NOMO-1 treated with dmso at 0.1 percent for 144 hours (cell line): ENCODE results near the gene CYTH2.
A peak's percentile ranks its signal among the peaks of the same experiment; 100 is the strongest.

Experiments used
- DNase-seq: peaks from one replicate; lab custom pipeline; 2025; ENCODE audit not compliant: unreplicated experiment; lab: John Stamatoyannopoulos, UW

The CYTH2 gene

DNA sequence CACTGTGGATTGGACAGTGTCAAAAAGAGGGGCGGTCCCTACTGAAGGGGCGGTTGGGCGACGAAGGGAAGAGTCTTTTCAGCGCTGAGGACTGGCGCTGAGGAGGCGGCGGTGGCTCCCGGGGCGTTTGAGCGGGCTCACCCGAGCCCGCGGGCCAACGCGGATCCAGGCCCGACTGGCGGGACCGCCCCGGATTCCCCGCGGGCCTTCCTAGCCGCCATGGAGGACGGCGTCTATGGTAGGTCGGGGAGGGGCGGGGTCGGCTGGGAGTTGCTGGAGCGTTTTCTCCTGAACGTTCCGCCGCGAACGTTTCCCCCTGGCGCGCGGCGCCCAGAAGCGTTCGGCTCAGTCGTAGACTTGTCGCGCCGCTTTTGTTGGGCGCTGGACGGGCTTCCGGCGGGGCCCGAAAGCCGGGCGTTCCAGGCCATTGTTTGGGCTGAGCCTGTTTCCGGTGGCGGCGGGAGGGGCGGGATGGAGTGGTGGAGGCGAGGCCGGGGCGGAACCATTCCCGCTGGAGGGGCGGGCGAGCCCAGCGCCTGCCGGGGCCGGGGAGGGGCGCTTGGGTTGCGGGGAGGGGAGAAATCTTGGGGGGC lies at the start of gene CYTH2:
CYTH2 (plus strand) TSS at position 81 of the 593 bp plus-strand sequence; CDS start at position 220, 139 bp downstream.
- DNase-seq: no peak

DNA sequence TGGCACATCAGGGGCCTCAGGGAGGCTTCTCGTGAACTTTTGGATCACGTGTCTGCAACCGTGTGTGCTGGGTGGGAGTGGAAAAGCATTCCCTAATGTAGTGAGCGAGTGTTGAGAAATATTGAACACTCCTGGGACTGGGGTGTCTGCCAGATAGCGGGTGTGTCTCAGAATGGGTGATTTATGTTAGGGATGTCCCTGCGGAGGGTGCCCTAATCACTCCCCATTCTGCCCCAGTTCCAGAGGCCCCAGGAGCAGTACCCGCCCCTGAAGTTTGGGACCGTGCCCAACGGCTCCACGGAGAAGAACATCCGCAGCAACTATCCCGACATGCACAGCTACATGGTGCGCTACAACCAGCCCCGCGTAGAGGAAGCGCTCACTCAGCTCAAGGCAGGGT lies 47.6 kb upstream of the CYTH2 start:
- DNase-seq: no peak

DNA sequence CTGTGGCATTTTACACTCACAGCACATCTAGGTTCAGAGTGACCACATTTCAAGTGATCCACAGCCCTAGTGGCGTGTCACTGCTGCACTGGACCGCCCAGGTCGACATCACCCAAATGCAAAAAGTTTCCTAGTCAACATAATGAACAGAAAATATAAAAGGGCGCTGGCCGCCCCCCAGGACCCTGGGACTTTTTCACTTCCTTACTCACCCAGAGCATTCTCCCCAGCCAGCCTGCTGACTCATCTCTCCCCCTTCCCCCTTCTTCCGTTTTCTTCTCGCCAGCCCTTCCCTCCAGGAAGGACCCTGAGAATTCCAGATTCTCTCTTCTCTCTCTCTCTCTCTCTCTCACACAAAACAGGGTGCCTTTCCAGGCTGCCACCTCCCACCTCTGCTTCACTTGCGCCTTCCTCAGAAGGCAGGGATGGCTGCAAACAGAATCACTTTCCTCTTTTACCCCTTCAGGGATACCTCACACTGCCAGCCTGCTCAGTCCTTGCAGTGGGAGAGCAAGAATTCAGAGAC lies 44.4 kb upstream of the CYTH2 start:
- no peak for DNase-seq

DNA sequence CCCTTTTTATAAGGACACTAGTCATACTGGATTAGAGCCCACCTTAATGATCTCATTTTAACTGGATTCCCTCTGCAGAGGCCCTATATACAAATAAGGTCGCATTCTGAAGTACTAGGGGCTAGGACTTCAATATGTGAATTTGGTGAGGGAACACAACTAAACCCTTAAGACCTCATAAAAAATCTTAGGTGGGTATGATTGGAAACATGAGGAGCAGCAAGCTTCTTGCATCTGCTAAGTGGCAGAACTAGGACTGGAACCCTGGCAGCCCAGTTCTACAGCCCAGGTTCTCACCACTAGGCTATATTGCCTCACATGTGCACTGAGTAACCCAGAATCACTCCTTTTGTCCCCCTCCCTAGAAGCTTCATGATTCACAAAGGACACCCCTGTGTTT lies 40.5 kb upstream of the CYTH2 start:
- DNase-seq: no peak

- no peak for DNase-seq
Measured at GRCh38 chr19:48433337-48433736, 35.8 kb upstream of the CYTH2 start.

- DNase-seq: no peak
Measured at GRCh38 chr19:48436586-48436985, 32.6 kb upstream of the CYTH2 start.

- no peak for DNase-seq
Measured at GRCh38 chr19:48441360-48442050, 27.7 kb upstream of the CYTH2 start.

DNA sequence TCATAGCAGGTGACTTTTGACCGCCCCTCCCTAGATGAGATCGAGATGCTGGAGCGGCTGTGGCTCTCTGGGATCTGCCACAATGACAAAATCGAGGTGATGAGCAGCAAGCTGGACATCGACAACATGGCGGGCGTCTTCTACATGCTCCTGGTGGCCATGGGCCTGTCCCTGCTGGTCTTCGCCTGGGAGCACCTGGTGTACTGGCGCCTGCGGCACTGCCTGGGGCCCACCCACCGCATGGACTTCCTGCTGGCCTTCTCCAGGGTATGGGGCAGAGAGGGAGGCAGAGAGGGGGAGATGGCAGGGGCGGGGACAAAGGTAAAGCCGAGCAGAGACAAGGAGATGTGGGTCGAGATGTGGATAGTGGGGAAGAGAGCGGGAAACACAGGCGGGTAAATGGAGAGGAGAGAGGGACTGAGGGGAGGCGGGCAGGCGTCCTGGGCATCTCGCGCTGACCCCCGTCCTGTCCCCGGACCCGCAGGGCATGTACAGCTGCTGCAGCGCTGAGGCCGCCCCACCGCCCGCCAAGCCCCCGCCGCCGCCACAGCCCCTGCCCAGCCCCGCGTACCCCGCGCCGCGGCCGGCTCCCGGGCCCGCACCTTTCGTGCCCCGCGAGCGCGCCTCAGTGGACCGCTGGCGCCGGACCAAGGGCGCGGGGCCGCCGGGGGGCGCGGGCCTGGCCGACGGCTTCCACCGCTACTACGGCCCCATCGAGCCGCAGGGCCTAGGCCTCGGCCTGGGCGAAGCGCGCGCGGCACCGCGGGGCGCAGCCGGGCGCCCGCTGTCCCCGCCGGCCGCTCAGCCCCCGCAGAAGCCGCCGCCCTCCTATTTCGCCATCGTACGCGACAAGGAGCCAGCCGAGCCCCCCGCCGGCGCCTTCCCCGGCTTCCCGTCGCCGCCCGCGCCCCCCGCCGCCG lies 26.8 kb upstream of the CYTH2 start:
- no peak for DNase-seq

DNA sequence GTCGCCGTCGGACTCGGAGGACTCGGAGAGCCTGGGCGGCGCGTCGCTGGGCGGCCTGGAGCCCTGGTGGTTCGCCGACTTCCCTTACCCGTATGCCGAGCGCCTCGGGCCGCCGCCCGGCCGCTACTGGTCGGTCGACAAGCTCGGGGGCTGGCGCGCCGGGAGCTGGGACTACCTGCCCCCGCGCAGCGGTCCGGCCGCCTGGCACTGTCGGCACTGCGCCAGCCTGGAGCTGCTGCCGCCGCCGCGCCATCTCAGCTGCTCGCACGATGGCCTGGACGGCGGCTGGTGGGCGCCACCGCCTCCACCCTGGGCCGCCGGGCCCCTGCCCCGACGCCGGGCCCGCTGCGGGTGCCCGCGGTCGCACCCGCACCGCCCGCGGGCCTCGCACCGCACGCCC lies 25.9 kb upstream of the CYTH2 start:
- no peak for DNase-seq

- DNase-seq: no peak
Measured at GRCh38 chr19:48443731-48444128, 25.4 kb upstream of the CYTH2 start.

DNA sequence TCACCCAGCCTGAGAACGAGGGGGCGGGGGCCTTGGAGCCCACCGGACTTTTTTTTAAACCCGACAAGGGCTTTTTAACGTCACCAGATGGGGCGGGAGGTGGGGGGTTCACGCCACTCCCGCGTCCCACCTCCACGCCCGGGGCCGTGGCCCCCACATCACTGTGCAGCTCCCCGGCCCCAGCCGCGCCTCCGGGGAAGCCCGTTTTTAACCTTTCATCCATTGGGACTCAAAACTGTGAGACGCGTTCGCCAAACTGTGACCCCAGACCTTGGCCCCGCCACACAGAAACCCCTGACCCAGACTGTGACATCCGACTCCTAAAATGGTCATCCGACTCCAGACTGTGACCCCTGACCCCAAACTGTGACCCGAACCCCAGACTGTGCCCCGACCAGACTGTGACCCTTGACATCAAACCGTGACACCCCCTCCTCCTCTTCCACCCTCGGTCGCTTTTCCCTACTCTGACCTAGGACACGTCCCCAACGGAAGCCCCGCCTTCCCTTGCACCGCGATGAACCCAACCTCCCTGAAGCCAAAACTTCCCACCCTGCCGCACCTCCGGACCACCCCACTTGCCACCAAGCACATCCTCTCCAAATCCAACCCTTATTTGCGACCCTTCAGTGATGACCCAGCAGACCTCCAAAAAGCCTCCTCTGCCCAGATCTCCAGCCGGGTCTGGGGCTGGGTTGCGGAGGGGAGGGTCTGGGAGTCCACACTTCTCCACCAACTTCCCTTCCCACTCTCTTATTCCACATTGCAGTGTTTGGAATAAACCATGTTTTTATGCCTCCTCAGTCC lies 24.8 kb upstream of the CYTH2 start:
- DNase-seq: no peak

- DNase-seq: no peak
Measured at GRCh38 chr19:48444936-48445200, 24.3 kb upstream of the CYTH2 start.

DNA sequence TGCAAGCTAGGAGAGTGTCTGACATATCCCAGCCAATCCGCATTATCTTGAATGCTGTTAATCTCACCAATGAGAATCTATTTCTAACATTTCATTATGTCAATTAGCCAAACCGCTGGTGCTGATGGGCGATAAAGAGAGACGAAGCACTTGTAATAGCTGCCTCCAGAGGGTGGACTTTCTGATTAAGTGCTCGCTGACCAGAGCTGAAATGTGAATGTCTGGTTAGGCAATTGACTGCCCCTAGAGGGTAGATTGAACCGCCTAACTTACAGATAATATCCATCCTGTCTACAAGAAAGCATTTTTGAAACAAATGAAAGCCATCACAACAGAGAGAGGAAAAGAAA lies 23.9 kb upstream of the CYTH2 start:
- DNase-seq: no peak

GRCh38 chr19:48445606-48446481 lies 23.3 kb upstream of the CYTH2 start, which contains the start of gene GRWD1:
Gene GRWD1 (plus strand): TSS chr19:48445983. CDS start chr19:48446006, 23 bp downstream.
- DNase-seq: peak; percentile 86

DNA sequence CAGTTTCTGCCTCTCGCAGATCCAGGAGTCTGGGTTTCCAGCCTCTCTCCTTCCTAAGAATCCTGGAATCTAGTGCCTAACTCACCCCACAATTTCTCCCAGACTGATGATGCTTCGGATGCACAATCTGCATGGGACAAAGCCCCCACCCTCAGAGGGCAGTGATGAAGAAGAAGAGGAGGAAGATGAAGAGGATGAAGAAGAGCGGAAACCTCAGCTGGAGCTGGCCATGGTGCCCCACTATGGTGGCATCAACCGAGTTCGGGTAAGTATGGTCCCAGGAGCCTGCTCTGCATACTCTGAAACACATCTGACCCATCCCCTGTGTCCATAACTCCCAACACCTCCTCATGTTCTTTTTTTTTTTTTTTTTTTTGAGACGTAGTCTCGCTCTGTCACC lies 22.6 kb upstream of the CYTH2 start:
- DNase-seq: no peak

DNA sequence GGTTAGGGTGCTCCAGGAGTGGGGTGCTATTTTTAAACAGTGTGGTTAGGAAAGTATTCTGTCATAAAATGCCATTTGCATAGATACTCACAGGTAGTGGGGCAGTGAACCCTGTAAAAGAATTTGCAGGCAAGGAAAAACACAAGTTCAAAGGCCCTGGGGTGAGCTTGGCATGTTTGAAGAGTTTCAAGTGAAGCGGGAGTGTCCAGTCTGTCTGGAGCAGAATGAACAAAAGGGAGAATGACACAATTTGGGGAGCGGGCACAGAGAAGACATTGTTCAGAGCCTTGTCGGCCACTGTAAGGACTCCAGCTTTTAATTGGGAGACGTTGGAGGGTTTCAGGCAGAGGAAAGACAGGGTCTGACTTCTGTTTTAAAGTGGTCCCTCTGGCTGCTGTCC lies 20.6 kb upstream of the CYTH2 start:
- DNase-seq: no peak

GRCh38 chr19:48450441-48450840 lies 18.7 kb upstream of the CYTH2 start:
- DNase-seq: no peak

DNA sequence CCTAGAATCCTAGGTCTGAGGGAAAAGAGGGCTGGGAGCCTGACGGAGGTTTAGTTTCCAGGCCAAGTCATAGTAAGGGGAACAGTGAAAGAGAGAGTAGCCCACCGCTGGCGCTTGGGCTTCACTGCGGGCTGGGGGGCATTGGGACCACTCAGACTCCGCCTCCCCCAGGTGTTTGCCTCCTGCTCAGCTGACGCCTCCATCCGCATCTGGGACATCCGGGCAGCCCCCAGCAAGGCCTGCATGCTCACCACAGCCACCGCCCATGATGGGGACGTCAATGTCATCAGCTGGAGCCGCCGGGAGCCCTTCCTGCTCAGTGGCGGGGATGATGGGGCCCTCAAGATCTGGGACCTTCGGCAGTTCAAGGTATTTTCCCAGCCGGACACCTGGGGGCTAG lies 18.3 kb upstream of the CYTH2 start:
- DNase-seq: no peak

DNA sequence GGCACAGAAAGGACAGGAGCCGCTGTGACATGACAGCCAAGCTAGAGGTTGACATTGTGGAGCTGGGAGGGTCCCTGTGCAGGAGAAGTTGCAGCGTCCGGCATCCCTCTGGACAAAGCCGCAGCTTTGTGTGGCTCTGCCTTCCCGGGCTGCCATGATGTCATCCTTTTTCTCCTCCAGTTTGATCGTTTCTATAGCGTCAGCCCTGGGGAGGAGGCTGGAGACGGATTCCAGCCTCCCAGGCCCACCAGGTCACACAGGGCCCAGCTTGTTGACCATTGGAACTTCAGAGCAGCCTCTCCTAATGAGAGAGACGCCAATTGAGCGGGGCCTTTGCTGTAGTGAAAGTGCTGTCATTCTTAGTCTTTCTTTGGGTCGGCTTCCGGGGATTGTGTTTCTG lies 17.5 kb upstream of the CYTH2 start:
- no peak for DNase-seq
